ENCODE results near the gene MRM3.

MRM3 gene

GRCh38 chr17:781805-782731, at the start of gene MRM3, which contains the start of gene GLOD4:
Gene MRM3 (plus strand): TSS chr17:782353. CDS start chr17:782379, 26 bp downstream.
Gene GLOD4 (minus strand): TSS chr17:782280. CDS start chr17:782255, 25 bp downstream.
- peak within 1 kb of the TSS; percentile 99 for H3K4me3 ChIP-seq (ENCODE audit: low read depth, low read length)
- TF ChIP-seq, protein P1, sequence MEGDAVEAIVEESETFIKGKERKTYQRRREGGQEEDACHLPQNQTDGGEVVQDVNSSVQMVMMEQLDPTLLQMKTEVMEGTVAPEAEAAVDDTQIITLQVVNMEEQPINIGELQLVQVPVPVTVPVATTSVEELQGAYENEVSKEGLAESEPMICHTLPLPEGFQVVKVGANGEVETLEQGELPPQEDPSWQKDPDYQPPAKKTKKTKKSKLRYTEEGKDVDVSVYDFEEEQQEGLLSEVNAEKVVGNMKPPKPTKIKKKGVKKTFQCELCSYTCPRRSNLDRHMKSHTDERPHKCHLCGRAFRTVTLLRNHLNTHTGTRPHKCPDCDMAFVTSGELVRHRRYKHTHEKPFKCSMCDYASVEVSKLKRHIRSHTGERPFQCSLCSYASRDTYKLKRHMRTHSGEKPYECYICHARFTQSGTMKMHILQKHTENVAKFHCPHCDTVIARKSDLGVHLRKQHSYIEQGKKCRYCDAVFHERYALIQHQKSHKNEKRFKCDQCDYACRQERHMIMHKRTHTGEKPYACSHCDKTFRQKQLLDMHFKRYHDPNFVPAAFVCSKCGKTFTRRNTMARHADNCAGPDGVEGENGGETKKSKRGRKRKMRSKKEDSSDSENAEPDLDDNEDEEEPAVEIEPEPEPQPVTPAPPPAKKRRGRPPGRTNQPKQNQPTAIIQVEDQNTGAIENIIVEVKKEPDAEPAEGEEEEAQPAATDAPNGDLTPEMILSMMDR (IDR thresholded peaks at IDR 0.05; ENCODE audit: low read depth, low read length), result peak; percentile 7; the same call in 1 of the 2 replicates

GRCh38 chr17:732902-733720, 49.0 kb upstream of the MRM3 start:
- TF ChIP-seq, protein P1 (IDR thresholded peaks at IDR 0.05; ENCODE audit: low read depth, low read length), result no peak

DNA sequence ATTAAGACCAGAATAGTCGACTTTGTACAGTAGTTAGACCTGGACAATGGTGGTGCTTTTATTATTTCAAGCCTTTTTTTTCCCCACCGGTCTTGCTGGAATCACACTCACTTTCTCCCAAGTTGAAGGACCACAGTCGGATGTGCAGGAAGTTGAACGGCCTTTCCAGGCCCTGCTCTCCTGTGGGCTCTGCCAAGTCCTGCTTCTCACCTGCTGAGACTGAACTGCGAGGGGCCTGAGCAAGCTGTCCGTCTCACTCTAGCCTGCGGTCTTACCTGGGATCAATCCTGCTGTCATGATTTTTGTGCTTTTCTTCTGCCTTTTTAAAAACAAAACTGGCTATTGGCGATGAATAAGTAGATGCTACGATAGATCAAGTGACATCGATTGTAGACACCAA, 48.4 kb upstream of the MRM3 start:
- H3K4me3 ChIP-seq (ENCODE audit: low read depth, low read length), result peak overlapping the region; percentile 71
- TF ChIP-seq, protein P1 (IDR thresholded peaks at IDR 0.05; ENCODE audit: low read depth, low read length), result no peak

More at GRCh38 chr17:732902-733720, 49.0 kb upstream of the MRM3 start:
- H3K4me3 ChIP-seq (ENCODE audit: low read depth, low read length), result peak overlapping the region; percentile 71

DNA sequence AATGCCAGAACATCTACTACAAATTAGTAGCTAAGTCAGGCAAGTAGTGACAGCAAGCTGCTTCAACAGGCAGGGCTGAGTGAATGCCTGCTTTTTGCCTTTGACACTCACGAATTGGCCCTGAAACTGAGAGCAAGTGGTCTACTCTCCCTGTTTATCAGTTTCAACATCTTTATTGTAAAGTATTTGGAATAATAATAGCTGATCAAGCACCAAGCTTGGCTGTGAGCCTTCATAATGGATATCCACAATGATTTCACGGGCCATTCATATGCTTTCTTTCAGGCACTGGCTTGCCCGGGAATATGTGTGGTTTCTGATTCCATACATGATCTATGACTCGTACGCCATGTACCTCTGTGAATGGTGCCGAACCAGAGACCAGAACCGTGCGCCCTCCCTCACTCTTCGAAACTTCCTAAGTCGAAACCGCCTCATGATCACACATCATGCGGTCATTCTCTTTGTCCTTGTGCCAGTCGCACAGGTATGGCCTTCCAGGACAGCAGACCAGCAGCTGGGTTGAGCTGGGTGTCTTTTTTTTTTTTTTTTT, 44.5 kb upstream of the MRM3 start:
- no peak overlapping the region for H3K4me3 ChIP-seq (ENCODE audit: low read depth, low read length)
- TF ChIP-seq, protein P1 (IDR thresholded peaks at IDR 0.05; ENCODE audit: low read depth, low read length), result no peak

DNA sequence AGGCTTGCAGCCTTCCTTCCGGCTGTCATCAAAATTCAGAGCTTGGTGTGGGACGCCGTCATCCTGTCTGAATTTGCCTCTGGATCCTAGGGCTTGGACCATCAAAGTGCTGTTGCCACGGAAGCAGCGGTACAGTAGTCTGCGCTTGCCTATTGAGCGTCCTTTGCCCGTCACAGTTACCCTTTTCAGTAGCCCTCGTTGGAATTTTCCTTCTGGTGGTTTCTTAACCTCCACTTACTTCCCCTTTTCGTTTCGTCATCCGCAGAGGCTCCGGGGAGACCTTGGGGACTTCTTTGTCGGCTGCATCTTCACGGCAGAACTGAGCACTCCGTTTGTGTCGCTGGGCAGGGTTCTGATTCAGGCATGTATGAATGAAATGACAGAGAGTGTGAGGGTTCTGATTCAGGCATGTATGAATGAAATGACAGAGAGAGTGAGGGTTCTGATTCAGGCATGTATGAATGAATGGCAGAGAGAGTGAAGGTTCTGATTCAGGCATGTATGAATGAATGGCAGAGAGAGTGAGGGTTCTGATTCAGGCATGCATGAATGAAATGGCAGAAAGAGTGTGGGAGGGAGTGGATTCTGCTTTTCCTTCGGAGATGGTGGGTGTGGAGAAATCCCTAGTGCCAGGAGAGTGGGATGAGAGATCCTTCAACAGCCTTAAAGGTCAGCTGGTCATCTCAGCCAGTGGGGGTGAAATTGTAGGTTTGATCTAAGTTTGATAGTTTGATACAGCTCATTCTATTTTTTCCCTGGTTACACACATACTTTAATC, 41.7 kb upstream of the MRM3 start:
- H3K4me3 ChIP-seq (ENCODE audit: low read depth, low read length), result no peak overlapping the region
- TF ChIP-seq, protein P1 (IDR thresholded peaks at IDR 0.05; ENCODE audit: low read depth, low read length), result no peak

DNA sequence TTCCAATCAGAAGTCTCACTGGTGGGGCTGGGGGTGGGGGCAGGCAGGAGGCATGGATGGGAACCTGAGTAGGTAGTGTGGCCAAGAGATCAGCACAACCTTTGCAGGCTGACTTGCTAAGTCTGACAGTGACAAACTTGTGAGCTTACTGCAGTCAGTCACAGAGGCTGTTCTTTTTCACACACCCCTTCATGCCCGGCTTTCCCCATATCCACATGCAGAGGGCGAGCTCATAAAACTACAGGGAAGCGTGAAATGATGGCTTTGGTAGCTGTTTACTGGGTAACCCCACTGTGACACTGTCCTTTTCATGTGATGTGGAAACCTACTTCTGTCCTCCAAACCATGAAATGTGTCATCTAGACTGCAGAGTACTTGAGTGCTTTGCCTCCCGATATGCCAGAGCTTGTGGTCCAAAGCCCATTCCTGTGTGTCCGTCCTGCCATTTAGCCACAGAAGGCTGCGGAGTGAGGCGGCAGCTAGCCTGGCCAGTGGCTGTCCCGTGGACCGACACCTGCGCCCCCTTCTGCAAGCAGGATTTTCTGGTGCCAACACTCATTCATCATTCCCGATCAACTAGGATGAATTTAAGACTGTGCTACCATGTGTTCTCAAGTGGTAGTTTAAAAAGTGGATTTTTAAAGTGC, 39.9 kb upstream of the MRM3 start:
- TF ChIP-seq, protein P1 (IDR thresholded peaks at IDR 0.05; ENCODE audit: low read depth, low read length), result no peak
- no peak overlapping the region for H3K4me3 ChIP-seq (ENCODE audit: low read depth, low read length)

Data from WI38 (cell line).